Right forelimb (tissue), 1 donor: ENCODE data around the gene PLEK2.
A peak's percentile ranks its signal among the peaks of the same experiment; 100 is the strongest.
"Not testable (repeated sequence)": the region's sequence is repeated elsewhere in the genome, so short reads cannot be mapped to it uniquely, and the experiment has no call there.

Experiments used
- DNase-seq: peaks from one replicate; pipeline ENCODE4 v3.0.0-alpha.2; 2018

Gene PLEK2, protein sequence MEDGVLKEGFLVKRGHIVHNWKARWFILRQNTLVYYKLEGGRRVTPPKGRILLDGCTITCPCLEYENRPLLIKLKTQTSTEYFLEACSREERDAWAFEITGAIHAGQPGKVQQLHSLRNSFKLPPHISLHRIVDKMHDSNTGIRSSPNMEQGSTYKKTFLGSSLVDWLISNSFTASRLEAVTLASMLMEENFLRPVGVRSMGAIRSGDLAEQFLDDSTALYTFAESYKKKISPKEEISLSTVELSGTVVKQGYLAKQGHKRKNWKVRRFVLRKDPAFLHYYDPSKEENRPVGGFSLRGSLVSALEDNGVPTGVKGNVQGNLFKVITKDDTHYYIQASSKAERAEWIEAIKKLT

DNA sequence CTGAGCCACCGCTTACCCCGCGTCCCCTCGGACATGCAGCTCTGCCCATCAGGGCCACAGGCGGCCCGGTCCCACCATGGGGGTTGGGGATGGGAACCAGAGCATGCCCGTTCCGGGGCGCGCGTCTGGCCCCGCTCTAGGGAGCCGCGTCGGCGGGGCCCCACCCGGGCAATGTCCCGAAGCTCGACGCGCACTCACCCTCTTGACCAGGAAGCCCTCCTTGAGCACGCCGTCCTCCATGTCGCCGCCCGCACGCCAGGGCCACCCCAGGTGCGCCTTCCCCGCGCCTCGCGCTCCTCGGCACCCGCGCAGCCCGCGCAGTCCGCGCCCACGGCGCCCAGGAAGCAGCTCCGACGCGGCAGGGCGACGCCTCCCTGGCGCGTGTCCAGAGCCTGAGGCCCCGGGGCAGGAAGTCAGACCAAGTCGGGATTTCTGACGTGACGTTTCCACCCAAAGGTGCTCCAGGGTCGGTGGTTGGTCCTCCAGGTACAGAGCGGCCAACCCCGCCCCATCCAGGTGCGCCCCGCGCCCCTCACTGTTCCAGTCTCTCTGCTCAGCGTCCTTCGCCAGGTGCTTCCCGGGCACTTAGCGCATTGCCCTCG lies at the start of gene PLEK2:
Gene PLEK2, minus strand, starts transcription at position 346 of the 602 bp plus-strand sequence. Its CDS starts 106 bp downstream, at position 240.
- DNase-seq, result no peak

DNA sequence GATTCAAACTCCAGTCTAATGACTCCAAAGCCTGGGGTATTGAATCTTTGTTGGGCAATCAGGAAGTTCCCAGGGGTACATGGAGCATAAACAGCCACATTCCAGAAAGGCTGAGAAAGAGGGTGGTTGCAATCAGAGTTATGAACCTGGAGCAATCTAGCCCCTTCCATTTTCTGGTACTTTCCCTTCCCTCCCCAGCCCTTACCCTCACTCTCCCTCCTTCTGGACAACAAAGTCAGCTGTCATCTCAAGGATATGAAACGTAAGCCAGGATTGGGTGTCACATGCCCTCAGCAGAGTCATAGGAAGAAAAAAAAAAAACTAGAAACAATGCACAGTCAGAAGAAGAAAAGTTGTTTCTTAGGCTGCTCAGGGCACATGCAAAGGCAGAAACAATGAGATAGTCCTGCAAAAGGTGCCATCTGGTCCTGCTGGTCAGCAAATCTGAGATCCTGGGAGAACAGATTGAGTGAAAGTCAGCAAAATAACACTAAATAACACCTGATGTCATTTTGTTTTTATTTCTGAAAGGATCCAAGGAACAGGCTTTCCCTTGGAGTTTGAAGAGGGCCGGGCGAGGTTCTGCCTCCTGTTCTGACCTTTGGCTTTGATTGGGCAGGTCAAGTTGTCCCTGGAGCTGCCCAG lies 49.5 kb upstream of the PLEK2 start:
- no peak for DNase-seq

DNA sequence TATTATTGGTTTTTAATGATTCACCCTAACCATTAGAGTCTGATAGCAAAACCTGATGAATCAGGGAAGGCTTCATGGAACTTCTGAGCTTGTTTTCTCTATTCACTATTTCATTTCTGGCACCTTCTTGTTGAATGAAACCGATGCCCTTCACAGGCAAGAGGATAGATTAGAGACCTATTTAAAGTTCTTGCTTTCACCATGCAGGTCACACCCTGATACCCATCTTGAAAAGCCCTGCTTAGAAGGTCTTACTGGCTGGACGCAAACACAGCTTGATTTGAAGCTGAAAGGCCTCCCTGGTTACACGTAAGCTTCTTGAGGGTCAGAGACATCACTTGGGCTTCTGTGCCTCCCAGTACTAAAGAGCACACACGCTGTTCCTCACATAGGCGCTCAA lies 47.4 kb upstream of the PLEK2 start:
- no peak for DNase-seq

DNA sequence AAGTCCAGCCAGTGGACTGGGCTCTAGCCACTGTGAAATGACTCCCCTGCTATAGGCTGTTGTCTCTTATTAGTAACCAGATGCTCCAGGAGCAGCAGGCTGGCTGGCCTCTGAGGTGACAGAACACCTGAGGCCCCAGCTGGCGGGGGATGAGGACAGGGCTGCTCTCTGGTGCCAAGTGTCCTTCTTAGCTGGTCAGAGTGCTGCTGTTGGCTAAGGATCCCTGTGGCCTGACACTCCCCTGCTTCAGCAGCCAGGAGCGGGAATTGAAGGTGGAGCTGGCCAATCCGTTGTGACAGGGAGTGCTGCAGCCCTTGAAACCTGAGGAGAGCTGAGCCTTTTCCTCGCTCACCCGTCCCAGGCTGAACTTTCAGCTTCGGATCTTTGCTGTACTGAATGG lies 45.8 kb upstream of the PLEK2 start:
- DNase-seq, result peak; percentile 50

DNA sequence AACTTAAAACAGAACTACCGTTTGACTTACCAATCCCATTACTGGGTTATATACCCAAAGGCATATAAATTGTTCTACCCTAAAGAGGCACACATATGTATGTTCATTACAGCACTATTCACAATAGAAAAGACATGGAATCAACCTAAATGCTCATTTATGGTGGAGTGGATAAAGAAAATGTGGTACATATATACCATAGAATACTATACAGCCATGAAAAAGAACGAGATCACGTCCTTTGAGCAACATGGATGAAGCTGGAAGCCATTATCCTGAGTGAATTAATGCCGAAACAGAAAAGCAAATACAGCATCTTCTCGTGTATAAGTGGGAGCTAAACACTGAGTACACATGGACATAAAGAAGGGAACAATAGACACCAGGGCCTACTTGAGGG lies 44.8 kb upstream of the PLEK2 start:
- DNase-seq, result no peak

DNA sequence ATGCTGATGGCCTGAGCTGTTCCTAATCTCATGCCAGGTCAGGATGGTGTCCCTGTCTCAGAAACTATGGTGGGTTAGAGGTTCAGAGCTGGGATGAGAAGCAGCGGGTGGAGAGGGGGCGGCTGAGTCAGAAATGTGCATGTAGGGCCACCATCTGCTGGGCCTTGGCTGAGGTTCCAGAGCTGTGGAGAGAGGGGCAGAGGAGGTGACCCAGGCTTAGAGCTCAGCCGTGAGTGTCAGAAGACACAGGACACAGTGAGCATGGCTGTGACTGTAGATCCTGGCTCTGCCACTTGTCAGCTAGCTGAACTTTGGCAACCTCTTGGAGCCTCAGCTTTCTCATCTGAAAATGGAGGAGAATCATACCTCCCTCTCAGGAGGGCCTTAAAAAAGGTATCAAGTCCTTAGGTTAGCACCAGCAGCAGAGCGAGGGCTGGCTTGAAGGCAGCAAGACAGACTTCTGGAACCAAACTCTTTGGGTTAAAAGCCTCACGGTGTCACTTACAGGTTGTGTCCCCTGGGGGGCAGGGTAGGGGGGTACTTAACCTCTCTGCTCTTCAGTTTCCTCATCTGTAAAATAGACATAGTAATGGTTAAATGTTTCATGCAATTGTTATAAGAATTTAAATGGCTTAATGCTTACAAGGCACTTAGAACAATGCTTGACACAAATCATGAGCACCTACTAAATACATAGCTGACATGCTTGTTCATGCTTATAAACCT lies 41.8 kb upstream of the PLEK2 start:
- DNase-seq, result no peak

DNA sequence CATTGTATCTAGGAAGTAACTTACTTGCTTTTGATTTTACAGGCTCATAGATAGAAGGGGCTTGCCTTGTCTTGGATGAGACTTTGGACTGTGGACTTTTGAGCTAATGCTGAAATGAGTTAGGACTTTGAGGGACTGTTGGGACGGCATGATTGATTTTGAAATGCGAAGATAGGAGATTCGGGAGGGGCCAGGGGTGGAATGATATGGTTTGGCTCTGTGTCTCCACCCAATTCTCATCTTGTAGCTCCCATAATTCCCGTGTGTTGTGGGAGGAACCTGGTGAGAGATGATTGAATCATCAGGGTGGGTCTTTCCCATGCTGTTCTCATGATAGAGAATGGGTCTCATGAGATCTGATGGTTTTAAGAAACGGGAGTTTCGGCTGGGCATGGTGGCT lies 39.7 kb upstream of the PLEK2 start:
- not testable (repeated sequence) for DNase-seq

DNA sequence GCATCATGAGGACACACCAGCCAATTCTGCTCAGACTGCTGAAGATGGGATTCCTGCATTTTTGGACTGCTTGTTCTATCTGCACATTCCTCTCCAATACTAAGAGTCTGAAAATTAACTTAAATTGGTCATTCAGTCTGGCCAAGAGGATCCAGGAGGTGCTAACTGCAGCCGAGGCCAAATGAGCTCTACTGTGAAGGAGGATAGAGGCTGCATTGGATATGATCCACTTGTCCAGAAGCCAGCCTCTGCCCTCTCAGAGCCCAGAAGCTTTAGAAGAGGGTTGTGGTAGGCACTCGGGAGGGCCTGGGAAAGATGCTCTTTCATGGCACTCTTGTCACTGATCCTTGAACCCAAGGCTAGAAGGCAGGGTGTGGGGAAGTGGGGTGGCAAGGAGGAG lies 37.1 kb upstream of the PLEK2 start:
- no peak for DNase-seq

DNA sequence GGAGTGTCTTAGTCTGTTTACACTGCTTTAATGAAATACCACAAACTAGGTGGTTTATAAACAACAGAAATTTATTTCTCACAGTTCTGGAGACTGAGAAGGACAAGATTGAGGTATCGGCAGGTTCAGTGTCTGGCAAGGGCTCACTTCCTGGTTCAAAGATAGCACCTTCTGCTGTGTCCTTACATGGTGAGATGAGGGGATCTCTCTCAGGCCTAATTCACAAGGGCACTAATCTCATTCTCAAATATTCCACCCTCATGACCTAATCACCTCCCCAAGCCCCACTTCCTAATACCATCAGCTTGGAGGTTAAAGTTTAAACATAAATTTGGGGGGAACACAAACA lies 35.0 kb upstream of the PLEK2 start:
- no peak for DNase-seq

DNA sequence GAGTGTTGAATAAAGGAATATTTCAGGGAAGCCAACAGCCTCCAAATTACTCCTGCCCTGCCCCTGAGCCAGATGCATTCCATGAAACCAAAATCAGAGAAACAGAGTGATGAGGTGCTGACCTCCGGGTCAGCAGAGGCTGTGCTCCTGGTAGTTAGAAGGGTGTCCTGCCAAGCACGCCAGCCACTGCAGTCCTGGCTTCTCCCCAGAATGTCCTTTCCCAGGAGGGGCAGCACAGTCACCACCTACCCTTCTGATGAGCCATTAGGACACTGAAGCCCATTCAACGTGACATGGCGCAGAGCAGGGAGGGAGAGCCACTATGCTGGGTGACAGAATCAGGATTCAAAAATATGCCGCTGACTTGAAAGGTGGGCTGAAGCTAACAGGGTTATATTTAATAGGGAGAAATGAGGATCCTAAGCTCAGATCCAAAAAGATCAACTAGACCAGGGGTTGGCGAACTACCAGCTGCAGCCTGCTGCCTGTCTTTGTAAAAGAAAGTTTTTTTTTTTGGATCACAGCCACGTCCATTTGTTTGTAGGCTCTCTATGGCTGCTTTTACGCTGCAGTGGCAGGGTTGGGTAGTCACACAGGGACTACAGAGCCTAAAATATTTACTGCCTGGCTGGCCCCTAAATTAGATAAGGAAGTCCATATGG lies 34.5 kb upstream of the PLEK2 start:
- no peak for DNase-seq

DNA sequence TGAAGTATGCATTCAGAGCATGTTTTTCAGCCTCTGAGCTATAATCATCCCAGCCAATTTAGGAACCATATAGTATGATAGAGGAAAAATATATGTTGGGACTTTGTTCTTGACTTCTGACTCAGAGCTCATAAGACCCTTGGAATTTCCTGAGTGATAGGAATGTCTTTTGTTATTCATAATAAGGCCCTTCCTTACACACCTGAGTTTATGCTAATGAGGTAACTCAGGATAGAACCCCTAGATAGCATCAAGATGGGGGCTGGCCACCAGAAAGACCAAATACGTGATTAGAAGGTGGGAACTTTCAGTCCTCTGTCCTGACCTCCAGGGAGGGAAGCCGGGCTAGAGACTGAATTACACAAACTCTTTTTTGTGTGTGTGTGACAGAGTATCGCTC lies 32.4 kb upstream of the PLEK2 start:
- no peak for DNase-seq

DNA sequence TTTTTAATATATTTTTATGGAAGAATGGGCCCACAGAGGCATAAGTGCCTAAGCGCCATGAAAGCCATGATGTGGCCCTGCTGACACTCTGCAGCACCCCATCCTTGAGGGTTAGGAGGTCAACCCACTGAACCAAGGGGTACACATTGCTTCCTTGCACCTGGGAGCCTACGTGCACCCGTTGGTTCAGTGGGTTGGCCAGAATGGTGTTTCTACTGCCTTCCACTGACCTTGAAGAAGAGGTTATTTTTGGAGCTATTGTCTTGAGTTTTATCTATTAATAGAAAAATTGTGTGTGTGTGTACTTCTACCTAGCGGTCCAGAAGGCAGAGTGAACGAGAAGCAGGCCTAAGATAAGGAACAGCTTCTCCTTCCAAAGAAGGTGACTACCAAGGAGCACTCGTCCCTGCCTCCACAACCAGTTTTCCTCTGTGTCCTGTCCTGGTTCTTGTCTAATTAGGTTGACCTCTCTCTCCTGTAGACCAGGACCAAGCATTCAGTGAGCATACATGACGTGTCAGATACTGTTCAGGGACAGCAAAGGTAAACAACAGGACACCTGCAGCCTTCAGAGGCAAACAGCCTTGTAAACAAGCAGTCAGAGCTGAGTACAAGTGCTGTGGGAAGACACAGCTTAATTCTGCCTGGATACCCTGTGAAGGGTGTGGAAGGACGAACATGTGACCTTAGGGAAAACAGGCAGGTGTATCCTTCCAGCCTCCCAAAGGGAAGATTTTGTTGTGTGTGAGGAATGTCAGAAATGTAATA lies 30.4 kb upstream of the PLEK2 start:
- DNase-seq, result no peak

DNA sequence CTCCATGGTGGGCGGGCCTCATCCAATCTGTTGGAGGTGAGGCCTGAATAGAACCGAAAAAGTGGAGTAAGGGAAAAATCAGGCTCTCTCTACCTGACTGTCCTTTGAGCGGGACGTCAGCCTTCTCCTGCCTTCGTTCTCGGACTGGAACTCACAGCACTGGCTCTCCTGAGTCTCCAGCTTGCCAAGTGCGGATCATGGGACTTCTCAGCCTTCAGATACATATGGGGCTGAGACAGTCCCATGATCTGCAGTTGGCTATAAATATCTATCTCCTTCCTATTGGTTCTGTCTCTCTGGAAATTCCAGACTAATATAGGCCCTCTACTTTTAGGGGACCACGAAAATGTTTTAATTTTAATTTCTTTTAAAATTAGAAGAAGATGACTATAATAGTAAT lies 29.7 kb upstream of the PLEK2 start:
- no peak for DNase-seq

DNA sequence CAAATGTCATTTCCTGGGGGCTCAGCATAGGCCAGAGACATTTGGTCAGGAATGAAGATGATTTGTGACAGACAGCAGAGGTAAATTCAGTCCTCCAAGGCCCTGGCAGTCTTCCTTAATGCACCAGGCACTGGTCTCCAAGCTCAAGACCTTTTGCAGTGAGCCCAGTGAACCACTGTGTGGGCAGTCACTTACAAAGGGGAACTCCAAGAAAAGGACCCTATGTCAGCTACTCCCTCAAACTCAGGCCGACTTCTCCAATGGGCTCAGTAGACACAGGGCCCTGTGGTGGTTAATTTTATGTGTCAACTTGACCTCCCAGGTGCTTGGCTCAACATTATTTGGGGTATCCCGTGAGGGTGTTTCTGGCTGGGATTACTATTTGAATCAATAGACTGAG lies 29.3 kb upstream of the PLEK2 start:
- DNase-seq, result no peak

DNA sequence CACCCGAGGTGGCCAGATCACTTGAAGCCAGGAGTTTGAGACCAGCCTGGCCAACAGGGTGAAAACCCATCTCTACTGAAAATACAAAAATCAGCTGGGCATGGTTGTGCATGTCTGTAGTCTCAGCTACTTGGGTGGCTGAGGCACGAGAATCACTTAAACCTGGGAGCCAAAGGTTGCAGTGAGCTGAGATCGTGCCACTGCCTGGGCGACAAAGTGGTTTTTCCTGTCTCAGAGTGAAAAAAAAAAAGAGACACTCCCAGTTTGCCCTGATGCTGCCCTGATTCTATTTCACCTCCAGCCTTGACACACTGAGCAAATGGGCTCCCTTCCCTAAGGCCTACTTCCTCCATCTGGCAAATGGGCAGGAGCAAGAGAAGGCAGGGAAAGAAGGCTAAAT lies 28.5 kb upstream of the PLEK2 start:
- DNase-seq, result no peak

DNA sequence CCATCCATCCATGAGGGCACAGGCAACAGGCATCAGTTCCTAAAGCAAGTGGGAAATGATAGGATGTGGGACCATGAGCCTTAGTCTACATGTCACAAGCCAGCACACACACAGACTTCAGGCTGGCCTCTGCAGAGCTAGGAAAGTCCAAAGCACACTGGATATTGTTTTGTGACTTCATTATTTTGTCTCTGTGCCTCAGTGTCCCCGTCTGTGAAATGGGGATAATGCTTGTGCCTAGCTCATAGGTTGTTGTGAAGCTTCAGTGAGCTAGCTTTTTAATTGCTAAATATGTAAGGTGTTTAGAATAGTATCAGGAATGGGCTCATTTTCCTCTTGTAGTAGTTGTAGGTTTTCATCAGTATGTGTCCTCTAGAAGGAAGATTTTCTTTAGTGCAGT lies 27.0 kb upstream of the PLEK2 start:
- no peak for DNase-seq

DNA sequence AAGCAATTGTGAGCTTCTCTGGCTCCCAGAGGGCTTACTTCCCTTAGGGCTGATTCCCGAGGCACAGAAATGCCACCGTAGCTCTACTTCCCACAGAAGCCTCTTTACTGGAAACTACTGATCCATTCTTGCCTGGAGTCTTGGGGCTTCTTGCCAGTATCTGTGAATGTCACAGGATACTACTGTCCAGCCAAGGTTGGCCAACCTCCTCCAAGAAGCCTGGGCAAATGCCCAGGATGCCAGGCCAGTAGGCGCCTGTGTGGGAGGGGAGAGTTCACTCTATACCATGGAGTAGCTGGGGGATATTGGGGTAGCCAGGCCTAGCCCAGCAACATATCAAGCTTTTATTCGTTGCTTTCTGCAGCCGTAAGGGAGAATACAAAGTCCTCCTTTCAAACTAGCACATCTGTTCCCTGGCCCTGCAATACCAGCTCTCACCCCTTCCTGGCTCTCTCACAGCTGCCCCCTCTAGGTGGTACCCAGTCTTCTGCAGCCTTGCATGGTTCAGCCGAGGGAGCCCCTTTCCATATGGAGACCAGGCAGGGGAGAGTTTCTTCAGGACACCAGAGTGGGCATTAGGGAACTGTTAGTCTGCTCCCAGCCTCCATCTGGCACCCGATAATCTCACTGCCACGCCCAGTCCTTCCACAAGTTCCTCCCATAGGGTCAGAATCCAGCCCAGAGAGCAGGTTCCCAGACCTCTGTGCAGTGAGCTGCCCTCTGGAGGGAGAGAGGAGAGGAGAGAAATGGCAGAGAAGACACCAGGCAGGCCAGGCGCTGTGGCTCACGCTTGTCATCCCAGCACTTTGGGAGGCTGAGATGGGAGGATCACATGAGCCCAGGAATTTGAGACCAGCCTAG lies 24.3 kb upstream of the PLEK2 start:
- DNase-seq, result no peak

DNA sequence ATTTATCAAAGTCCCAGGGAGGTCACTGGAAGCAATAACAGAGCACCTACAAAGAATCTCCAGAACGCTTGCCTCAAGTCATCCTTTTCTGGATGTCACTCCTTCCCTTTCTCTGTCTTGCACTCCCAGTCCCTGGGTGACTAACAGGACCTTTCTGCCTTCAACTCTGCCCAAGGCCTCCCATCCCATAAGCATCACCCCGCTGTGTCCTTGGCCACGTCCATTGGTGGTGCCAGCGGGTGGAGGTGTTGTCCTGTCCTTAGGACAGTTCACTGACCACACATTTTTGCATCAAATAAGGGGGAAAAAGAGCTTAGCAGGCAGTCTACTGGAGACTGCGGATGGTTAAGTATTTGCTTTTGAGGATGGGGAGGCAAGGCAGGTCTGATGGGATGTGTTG lies 23.6 kb upstream of the PLEK2 start:
- no peak for DNase-seq

DNA sequence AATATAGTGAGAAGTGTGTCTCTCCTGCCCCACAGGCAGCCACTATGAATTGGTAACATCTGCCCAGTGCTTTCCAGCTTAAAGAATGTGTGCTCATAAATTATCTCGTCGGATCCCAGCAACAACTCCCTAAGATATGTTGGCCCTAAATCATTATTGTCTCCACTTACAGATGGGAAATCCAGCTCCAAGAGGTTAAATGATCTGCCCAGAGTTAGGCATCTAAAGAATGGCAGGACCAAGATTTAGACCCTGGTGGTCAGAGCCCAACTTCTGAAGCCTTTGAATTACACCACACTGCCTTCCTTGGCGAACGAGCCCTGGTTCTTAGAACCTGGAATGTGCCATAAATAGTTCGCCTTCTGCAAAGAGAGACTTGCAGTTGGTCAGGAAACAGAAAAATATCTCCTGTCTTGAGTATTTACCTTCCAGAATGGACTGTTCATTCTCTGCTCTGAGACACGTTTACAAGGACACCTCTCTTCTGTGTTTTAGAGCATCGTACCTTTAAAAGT lies 20.1 kb upstream of the PLEK2 start:
- no peak for DNase-seq

DNA sequence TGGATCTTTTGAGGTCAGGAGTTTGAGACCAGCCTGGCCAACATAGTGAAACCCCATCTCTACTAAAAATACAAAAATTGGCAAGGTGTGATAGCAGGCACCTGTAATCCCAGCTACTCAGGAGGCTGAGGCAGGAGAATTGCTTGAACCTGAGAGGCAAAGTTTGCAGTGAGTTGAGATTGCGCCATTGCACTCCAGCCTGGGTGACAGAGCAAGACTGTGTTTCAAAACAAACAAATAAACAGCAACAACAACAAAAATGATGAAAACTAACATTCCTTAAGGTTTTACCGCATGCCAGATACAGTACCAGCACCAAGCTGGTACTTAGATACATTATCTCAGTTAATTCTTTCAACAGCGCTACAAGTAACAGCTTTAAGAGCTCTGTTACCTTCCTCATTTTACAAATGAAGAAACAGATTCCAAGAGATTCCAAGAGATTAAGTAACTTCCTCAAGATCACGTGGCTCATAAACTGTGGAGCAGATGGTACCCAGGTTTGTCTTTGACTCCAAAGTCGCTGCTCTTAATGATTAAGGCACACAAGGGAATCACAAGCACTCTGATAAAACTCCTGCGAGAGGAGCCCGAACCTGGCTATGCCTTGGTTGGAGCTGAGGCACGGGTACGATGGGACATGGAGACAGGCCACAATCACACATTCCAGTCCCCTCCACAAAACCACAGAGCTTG lies 17.7 kb upstream of the PLEK2 start:
- no peak for DNase-seq
